Epithelial cell of esophagus (primary cell): ENCODE data around the gene CHN2.
A peak's percentile ranks its signal among the peaks of the same experiment; 100 is the strongest.

Experiments used
- DNase-seq: peaks from one replicate; pipeline ENCODE4 v3.0.0; 2010; ENCODE audit warnings: low read depth
- H3K4me3 ChIP-seq: 2 replicates; pipeline ENCODE4 v1.5.1; 2011; ENCODE audit warnings: mild to moderate bottlenecking, low read length, control low read depth
- TF ChIP-seq, protein P1 (sequence below): IDR thresholded peaks from 2 replicates; pipeline ENCODE4 v1.5.1; 2011; ENCODE audit warnings: low read depth, mild to moderate bottlenecking, low read length, control low read depth, inconsistent platforms; ENCODE audit not compliant: insufficient read depth; ENCODE audit errors: missing control alignments

The CHN2 gene

DNA sequence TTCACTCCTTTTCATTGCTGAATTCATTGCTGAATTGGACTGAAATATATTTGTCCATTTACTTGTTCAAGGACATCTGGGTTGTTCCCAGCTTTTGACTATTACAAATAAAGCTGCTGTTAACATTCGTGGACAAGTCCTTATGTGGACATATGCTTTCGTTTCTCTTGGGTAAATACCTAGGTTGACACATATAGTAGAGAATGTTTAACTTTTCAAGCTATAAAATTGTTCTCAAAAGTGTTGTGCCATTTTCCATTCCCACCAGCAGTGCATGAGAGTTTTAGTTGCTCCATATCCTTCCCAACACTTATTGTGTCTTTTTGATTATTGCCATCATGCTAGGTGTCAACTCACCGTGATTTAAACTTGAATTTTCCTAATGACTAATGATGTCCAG, 30.7 kb upstream of the CHN2 start:
- TF ChIP-seq, protein P1, sequence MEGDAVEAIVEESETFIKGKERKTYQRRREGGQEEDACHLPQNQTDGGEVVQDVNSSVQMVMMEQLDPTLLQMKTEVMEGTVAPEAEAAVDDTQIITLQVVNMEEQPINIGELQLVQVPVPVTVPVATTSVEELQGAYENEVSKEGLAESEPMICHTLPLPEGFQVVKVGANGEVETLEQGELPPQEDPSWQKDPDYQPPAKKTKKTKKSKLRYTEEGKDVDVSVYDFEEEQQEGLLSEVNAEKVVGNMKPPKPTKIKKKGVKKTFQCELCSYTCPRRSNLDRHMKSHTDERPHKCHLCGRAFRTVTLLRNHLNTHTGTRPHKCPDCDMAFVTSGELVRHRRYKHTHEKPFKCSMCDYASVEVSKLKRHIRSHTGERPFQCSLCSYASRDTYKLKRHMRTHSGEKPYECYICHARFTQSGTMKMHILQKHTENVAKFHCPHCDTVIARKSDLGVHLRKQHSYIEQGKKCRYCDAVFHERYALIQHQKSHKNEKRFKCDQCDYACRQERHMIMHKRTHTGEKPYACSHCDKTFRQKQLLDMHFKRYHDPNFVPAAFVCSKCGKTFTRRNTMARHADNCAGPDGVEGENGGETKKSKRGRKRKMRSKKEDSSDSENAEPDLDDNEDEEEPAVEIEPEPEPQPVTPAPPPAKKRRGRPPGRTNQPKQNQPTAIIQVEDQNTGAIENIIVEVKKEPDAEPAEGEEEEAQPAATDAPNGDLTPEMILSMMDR: no peak
- DNase-seq: no peak
- no peak overlapping the region for H3K4me3 ChIP-seq

DNA sequence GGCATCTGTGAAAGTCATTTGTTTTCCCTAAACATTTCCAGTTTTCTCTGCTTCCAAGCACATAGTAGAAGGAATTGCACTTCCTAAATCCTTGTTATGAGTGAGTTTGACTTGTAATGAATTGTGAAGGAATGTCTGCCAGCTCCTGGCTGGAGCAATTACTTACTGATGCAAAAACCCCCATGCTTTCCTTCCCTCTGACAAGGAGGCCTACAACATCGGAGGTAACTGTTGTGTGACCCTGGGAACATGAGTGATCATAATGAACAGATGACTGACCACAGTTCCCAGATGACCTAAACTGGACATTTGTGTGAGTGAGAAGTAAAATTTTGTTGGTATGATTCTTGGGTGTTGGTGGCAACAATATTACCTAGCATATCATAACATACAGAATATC, 26.9 kb upstream of the CHN2 start:
- no peak overlapping the region for H3K4me3 ChIP-seq
- DNase-seq: no peak
- TF ChIP-seq, protein P1: no peak

DNA sequence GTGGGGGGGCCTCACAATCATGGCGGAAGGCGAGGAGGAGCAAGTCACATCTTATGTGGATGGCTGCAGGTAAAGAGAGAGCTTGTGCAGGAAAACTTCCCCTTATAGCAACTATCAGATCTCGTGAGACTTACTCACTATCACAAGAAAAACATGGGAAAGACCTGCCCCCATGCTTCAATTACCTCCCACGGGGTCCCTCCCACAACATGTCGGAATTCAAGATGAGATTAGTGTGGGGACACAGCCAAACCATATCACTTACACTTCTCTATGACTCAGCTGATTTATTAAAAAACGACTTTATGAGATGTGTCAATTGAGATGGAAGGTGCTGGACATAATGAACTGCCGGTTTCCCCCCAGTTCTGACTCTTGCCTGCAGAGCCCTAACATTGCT, 23.8 kb upstream of the CHN2 start:
- TF ChIP-seq, protein P1: no peak
- H3K4me3 ChIP-seq: no peak overlapping the region
- DNase-seq: no peak

DNA sequence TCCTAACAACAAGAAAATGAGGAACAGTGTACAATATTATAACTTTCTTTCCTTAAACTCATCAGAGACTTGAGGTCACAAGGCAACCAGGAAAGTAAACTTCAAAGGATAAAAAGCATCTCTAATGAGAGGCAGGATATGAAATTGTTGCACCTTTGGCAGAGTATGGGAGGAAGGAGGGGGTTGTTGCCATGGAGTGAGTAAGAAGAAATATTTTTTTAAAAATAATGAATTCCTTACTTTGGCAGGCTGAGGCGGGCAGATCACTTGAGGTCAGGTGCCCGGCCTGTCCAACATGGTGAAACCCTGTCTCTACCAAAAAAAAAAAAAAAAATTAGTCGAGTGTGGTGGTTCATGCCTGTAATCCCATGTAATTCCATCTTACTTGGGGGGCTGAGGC, 21.1 kb upstream of the CHN2 start:
- TF ChIP-seq, protein P1: no peak
- DNase-seq: no peak
- H3K4me3 ChIP-seq: no peak overlapping the region

DNA sequence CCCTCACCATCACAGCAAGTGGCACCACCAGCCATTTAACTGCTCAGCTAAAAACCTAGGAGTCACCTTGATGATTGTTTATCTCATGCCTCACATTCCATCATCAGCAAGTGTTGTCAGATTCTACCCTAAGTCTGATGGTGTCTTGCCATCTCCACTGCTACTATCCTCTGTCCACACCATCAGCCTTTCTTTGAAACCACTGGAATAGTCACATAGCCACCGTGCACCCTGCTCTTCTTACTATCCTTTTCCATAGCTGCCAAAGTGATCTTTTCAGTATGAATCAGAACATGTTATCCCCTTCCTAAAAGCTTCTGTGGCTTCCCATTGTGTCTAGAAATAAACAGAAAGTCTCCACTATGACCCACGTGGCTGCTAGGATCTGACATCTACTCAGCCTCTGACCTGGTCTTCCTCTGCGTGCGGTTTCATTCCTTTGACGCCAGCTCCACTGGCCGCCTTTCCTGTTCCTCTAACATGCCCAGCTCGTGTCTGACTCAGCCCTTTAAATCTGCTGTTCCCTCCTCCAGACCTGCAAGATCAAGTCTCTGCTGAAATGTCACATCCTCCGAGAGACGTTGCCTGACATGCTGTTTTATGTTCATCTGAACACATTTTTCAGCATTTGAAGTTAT, 16.5 kb upstream of the CHN2 start:
- TF ChIP-seq, protein P1: no peak
- H3K4me3 ChIP-seq: no peak overlapping the region
- peak; percentile 71 for DNase-seq

DNA sequence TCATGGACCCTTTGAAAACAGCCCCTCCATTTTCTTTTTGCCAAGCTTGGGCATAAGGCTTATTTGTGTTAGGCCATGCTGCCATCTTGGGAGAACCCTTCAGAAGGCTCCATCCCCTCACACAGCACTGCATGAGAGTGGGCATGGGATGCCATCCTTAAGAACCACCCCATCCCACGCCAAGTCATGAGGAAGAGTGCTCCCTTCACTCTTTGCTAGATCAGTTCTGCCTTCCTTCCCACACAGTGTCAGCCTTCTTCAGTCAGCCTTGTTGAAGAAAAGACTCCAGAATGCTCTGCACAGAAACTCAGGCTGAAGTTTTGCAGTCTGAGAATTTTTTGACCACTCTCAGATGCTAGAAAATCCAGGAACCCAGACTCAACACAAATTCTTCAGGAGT, 15.5 kb upstream of the CHN2 start:
- no peak for DNase-seq
- TF ChIP-seq, protein P1: no peak
- H3K4me3 ChIP-seq: no peak overlapping the region

DNA sequence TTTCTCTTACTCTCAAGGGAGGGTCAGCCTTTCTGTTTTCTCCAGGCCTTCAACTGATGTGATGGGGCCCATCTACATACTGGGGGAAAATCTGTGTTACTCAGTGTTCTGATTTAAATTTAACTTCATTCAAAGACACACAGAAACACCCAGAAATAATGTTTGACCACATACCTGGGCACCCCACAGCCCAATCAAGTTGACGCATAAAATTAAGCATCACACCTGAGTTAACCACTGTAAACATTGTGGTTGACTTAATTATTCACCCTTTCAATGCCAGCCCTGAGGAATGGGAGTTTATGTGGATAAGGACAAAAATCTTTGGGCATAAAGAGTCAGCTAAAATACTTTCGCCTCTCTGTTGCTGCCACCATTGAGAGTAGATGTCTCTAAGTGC, 10.0 kb upstream of the CHN2 start:
- TF ChIP-seq, protein P1: no peak

More for the DNA sequence above, 10.0 kb upstream of the CHN2 start:
- no peak for DNase-seq
- H3K4me3 ChIP-seq: no peak overlapping the region
